ENCODE results near the gene BRIX1. TPM values are rescaled to one million over a fixed set of nuclear protein-coding genes. Genes with fewer than 3 reads are reported as not detected.

BRIX1 gene
- total and polyA plus RNA-seq, 2 donors (not counting 1 experiment from before 2014, with no cell fraction given) = 42.3 to 46.9 TPM

- H2AFZ ChIP-seq (ENCODE audit: low read length) = no peak overlapping the region
- H3K4me2 ChIP-seq (ENCODE audit: extremely low read depth, insufficient read depth, low read length) = no peak overlapping the region
- H4K20me1 ChIP-seq (ENCODE audit: control insufficient read depth, extremely low read depth, insufficient read depth, low read length) = no peaks in the 10 kb centered on the region
- H3K4me1 ChIP-seq (ENCODE audit: control insufficient read depth, extremely low read depth, insufficient read depth, low read length) = no peaks in the 10 kb centered on the region
- H3K27ac ChIP-seq (ENCODE audit: insufficient read depth, low read length) = no peak overlapping the region
- H3K9ac ChIP-seq (ENCODE audit: insufficient read depth, low read length) = no peak overlapping the region
- DNase-seq (ENCODE audit: low read depth in 2 of 2) = peak; percentile 50 to 80
- H3K36me3 ChIP-seq (ENCODE audit: control insufficient read depth, insufficient read depth, low read length) = peaks cover 2% of the 10 kb centered on the region
- no peak overlapping the region for H3K4me3 ChIP-seq (replicated peaks in 1 of 4; ENCODE audit: control extremely low read depth in 1 of 4, insufficient read depth in 1 of 4, low read depth in 3 of 4, low read length in 4 of 4)
- H3K27me3 ChIP-seq (ENCODE audit: control insufficient read depth, insufficient read depth, low read length) = no peaks in the 10 kb centered on the region
- no peaks in the 10 kb centered on the region for H3K9me3 ChIP-seq (ENCODE audit: control insufficient read depth, insufficient read depth, low read depth, low read length)
- TF ChIP-seq EZH2 (IDR thresholded peaks at IDR 0.05; ENCODE audit: low read length, missing control alignments) = no peak
- no peak for TF ChIP-seq CTCF (conservative IDR thresholded peaks at IDR 0.05 in 1 of 2, IDR thresholded peaks at IDR 0.05 in 1 of 2; ENCODE audit: low read depth in 1 of 2, low read length in 2 of 2)
- no peaks in the 10 kb centered on the region for H3K79me2 ChIP-seq (ENCODE audit: control insufficient read depth, insufficient read depth, low read length)
These were observed 43.8 kb downstream of the BRIX1 start for GRCh38 chr5:34959323-34959722.

GRCh38 chr5:34967540-34967939 is 52.0 kb downstream of the BRIX1 start:
- TF ChIP-seq CTCF (conservative IDR thresholded peaks at IDR 0.05 in 1 of 2, IDR thresholded peaks at IDR 0.05 in 1 of 2; ENCODE audit: low read depth in 1 of 2, low read length in 2 of 2) (no peak), EZH2 (IDR thresholded peaks at IDR 0.05; ENCODE audit: low read length, missing control alignments) (no peak)
- Histone ChIP-seq H3K9me3 (ENCODE audit: control insufficient read depth, insufficient read depth, low read depth, low read length) (no peaks in the 10 kb centered on the region), H3K27ac (ENCODE audit: insufficient read depth, low read length) (no peak overlapping the region), H4K20me1 (ENCODE audit: control insufficient read depth, extremely low read depth, insufficient read depth, low read length) (no peaks in the 10 kb centered on the region), H3K4me3 (replicated peaks in 1 of 4; ENCODE audit: control extremely low read depth in 1 of 4, insufficient read depth in 1 of 4, low read depth in 3 of 4, low read length in 4 of 4) (no peak overlapping the region), H3K36me3 (ENCODE audit: control insufficient read depth, insufficient read depth, low read length) (no peaks in the 10 kb centered on the region), H3K4me1 (ENCODE audit: control insufficient read depth, extremely low read depth, insufficient read depth, low read length) (no peaks in the 10 kb centered on the region), H3K27me3 (ENCODE audit: control insufficient read depth, insufficient read depth, low read length) (no peaks in the 10 kb centered on the region), H2AFZ (ENCODE audit: low read length) (no peak overlapping the region), H3K4me2 (ENCODE audit: extremely low read depth, insufficient read depth, low read length) (no peak overlapping the region), H3K79me2 (ENCODE audit: control insufficient read depth, insufficient read depth, low read length) (no peaks in the 10 kb centered on the region), H3K9ac (ENCODE audit: insufficient read depth, low read length) (no peak overlapping the region)
- DNase-seq (ENCODE audit: low read depth in 2 of 2) = no peak

GRCh38 chr5:34968258-34968657 is 52.7 kb downstream of the BRIX1 start:
- Histone ChIP-seq H3K9ac (ENCODE audit: insufficient read depth, low read length) (no peak overlapping the region), H3K79me2 (ENCODE audit: control insufficient read depth, insufficient read depth, low read length) (no peaks in the 10 kb centered on the region), H3K4me2 (ENCODE audit: extremely low read depth, insufficient read depth, low read length) (no peak overlapping the region), H3K36me3 (ENCODE audit: control insufficient read depth, insufficient read depth, low read length) (no peaks in the 10 kb centered on the region), H3K27me3 (ENCODE audit: control insufficient read depth, insufficient read depth, low read length) (no peaks in the 10 kb centered on the region), H3K9me3 (ENCODE audit: control insufficient read depth, insufficient read depth, low read depth, low read length) (no peaks in the 10 kb centered on the region), H3K27ac (ENCODE audit: insufficient read depth, low read length) (no peak overlapping the region), H4K20me1 (ENCODE audit: control insufficient read depth, extremely low read depth, insufficient read depth, low read length) (no peaks in the 10 kb centered on the region), H3K4me3 (replicated peaks in 1 of 4; ENCODE audit: control extremely low read depth in 1 of 4, insufficient read depth in 1 of 4, low read depth in 3 of 4, low read length in 4 of 4) (no peak overlapping the region), H2AFZ (ENCODE audit: low read length) (no peak overlapping the region), H3K4me1 (ENCODE audit: control insufficient read depth, extremely low read depth, insufficient read depth, low read length) (no peaks in the 10 kb centered on the region)
- TF ChIP-seq EZH2 (IDR thresholded peaks at IDR 0.05; ENCODE audit: low read length, missing control alignments) (no peak), CTCF (conservative IDR thresholded peaks at IDR 0.05 in 1 of 2, IDR thresholded peaks at IDR 0.05 in 1 of 2; ENCODE audit: low read depth in 1 of 2, low read length in 2 of 2) (no peak)
- DNase-seq (ENCODE audit: low read depth in 2 of 2) = no peak
